CD4-positive, alpha-beta T cell treated with Interleukin-15 for 4 hours (primary cell): ENCODE results near the gene WSCD2.
A peak's percentile ranks its signal among the peaks of the same experiment; 100 is the strongest.

ENCODE experiments used
- DNase-seq: peaks from one replicate; pipeline ENCODE4 v3.0.0-alpha.2; 2020; ENCODE audit warnings: low spot score

The WSCD2 gene

GRCh38 chr12:108129017-108129812 lies at the start of gene WSCD2:
Gene WSCD2, plus strand, starts transcription at chr12:108129288. Its CDS starts 66,545 bp downstream, at chr12:108195833.
- no peak for DNase-seq

DNA sequence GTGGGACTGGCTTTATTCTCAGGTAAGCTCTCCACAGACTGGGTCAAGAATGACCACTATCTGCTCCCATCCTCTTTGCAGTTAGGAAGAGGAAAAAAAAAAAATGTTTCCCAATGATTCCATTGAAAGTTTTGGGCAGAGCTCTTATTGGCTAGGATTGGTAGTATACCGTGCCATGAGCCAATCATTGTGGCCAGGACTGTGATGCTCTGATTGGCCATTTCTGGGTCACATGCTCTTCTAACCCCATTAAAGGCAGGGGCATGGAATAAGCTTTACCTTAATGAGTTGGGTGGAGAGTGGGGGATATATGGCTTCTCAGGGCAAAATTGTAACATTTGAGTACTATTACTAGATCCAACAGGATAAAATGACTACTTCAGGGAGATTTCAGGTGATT lies 49.4 kb upstream of the WSCD2 start:
- no peak for DNase-seq

DNA sequence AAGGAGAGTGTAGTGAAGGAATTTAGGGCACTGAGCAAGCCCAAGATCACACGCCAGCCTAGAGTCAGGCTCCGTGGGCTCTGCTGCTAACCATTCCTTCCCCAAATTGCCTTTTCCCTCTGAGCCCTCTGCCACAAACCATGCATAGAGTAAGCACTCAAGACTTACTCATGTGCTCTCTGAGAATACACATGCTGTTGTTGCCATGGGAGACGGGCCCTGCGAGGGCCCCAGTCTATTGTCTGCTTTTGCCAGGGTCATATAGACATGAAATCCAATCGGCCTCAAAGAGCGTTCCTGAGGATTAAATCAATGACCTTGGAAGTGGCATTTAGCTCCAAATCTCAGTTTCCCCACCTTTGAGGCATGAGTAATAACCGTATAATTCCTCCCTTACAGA lies 48.7 kb upstream of the WSCD2 start:
- DNase-seq, result no peak

- DNase-seq, result no peak
Measured at GRCh38 chr12:108082485-108082884, 46.6 kb upstream of the WSCD2 start.

- DNase-seq, result no peak
Measured at GRCh38 chr12:108087900-108088299, 41.2 kb upstream of the WSCD2 start.

DNA sequence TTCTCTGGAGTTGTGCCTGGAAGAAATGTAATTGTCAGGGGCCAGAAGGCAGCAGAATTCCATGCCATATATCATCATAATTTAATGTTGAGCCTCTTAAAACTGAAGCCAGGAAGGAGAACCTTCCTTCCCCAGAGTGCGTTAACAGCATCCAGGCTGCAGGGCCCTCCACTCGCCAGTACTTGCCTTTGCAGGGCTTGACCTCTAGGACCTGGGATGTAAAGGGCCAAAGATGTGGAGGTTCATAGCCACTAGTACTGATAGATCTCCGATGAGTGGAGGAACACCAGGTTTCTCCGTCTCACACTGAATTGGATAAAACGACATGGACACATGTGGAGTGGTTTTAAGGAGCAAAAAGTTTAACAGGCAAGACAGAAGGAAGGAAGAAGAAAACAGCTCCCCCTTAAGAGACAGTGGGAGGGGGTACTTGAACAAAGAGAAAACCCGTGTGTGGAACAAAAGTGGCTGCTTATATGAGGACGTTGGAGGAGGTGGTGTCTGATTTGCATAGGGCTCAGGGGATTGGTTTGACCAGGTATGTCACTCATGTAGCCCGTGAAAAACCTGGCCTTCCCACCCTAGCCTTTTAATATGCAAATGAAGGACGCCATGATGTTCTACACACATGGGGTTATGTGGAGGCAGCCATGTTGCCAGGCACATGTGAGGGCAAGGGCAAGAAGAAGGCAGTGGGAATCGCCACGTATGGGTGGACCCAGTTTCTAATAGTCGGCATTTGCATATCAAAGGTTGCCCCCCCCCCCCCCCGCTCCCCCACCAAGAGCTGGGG lies 38.8 kb upstream of the WSCD2 start:
- DNase-seq, result no peak

DNA sequence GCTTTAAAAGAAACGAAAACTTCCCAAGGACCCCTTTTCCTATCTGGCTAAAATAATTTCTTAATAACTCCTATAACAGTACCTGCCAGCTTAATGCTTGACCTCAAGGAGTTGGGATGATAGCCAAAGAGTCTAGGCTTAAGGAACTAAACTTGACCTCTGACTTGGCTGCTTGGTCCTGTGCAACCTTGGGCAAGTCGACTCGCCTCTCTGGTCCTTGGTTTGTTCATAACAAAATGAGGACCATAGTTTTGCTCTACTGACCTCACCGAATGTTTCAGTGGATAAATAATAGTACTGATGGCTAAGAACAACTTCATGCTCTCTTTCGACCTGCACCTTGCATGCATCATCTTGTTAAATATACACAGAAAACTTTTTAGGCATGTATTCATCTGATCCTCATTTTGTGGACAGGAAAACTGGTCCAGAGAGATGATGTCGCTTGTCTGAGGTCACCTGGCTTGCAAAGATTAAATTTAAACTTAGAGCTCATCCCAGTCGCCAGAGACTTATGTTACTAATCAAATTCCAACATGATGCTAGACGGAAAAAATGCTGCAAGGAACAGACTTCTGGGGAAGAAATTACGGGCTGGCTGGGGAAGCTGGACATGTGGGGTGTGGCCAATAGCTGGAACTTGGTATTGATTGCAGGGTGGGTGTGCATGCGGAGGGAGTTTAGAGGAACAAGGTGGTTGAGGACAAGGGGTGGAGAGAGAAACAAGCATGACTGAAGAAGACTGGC lies 38.0 kb upstream of the WSCD2 start:
- DNase-seq, result no peak

DNA sequence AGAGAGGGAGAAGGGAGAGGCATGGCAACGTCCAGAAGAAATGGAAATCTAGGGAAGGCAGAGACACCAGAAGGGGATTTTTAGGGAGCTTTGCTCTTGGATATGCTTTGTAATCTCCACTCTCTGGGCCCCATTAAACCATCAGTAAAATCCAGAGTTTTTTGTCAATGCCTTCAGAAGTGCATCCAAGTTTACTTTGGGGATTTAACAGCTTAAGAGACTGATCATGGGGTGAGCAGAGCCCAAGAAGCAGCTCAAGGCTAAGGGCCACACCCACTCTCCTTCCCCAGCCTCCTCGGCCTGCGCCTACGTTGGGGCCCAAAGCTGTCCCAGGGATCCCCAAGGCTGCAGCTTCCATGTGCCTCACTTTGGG lies 37.4 kb upstream of the WSCD2 start:
- DNase-seq, result no peak

- DNase-seq, result no peak
Measured at GRCh38 chr12:108093209-108093608, 35.9 kb upstream of the WSCD2 start.

DNA sequence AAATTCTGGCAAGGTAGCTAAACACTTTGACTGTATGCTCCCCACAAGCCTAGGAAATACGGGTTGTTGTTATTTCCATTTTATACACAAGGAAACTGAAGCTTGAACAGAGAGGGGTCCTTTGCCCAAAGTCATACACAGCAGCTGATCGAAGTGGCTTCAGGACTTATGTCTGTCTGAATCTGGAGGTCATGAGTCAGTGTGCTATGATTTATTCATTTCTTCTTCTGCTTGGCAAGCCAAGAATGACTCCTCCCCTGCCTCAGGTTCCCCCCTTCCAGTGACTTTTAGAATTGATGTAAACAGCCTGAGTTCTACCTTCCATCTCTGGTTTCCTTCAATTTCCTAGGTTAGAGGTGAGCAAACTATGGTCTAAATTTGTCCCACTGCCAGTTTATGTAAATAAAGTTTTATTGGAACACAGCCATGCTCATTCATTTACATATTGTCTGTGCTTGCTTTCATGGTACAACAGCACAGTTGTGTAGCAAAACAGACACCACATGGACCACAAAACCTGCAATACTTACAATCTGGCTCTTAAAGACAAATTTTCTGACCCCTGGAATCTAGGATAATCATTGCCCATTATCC lies 34.9 kb upstream of the WSCD2 start:
- no peak for DNase-seq

GRCh38 chr12:108097160-108097911 lies 31.8 kb upstream of the WSCD2 start:
- no peak for DNase-seq

DNA sequence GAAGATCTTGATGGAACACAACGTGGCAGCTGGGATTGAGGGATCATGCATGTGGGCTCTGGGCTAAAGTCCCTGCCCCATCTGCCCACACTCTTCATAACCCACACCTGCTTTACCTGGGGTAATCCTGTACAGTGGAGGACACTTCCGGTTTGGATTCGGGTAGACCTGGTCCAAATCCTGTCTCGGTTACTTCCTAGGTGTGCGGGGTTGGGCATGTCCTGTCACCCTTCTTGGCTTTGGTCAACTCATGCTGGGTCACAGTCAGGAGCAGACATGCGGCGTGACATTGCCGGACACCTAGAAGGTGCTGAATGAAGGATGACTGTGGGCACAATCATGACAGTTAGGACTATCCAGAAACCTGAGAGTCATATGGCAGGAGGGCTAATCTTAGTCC lies 30.7 kb upstream of the WSCD2 start:
- no peak for DNase-seq

GRCh38 chr12:108099073-108099472 lies 30.0 kb upstream of the WSCD2 start:
- peak; percentile 14 for DNase-seq

GRCh38 chr12:108099778-108100489 lies 29.2 kb upstream of the WSCD2 start:
- DNase-seq, result no peak

DNA sequence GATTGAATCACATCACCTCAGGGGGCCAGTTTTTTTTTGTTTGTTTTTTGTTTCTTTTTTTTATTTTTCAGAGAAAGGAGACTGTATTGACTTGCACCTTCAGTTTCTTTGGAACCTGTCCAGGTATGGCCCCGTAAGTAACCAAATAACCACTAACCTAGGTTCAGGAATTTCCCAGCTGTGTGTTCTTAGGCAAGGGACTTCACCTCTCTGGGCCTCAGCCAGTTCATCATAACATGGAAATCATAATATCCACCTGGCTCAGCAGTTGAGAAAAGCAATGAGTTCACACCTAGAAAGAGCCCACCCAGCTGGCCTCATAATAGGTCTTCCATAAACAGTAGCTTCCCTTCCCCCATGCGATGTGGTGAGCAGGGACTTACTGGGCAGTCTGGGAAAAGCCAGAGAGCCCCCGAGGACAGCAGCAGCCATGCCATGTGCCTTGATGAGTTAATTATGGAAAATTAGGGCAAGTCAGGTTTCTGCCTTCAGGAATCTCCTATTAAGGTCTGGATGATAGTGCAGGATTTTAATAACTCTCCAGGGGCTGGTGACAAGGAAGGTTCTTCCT lies 27.4 kb upstream of the WSCD2 start:
- DNase-seq, result no peak

DNA sequence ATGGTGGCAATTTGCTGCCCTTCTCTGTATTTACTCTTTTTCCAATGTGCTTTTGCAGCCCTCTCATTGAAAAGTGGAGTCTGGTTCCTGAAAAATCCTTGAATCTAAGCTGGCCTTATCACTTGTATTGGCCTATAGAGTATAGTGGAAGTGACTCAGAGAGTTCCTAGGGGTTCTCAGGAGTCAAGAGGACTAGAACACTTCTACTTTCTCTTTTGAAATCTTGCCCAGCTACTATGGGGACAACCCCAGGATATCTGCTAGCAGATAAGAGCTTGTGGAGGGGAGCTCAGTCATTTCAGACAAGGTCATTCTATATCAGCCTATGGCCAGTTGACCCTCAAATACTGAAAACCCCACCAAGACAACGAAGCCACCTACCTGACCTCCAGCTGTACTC lies 26.7 kb upstream of the WSCD2 start:
- no peak for DNase-seq

DNA sequence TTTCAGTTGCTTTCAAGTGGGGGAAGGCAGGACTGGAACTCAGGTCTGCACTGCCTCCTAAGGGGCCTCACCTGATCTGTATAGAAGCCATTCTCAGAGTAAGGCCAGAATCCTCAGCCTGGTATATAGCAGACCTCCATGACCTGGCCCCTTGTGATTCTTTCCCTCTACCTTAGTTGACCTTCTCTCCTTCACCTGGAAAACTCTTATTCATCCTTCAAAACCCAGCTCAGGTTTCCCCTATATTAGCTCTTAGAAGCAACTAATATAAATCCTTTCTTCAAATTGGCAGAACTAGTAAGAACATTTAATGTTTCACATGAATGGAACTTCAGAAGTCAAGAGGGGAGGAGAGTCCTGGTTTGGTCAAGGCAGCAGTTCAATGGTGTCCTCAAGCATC lies 26.0 kb upstream of the WSCD2 start:
- DNase-seq, result no peak

- DNase-seq, result no peak
Measured at GRCh38 chr12:108103517-108103916, 25.6 kb upstream of the WSCD2 start.

GRCh38 chr12:108104657-108105056 lies 24.4 kb upstream of the WSCD2 start:
- DNase-seq, result no peak

- no peak for DNase-seq
Measured at GRCh38 chr12:108106599-108106998, 22.5 kb upstream of the WSCD2 start.

GRCh38 chr12:108107293-108107692 lies 21.8 kb upstream of the WSCD2 start:
- DNase-seq, result no peak
